CD14-positive monocyte (primary cell): ENCODE measurements around the gene SEMA4D. TPM values are rescaled to one million over a fixed set of nuclear protein-coding genes. Genes with fewer than 3 reads are reported as not detected.

ENCODE experiments used
- DNase-seq, 3 donors: peaks; one replicate each; pipeline ENCODE4 v3.0.0-alpha.2; 2011 to 2022
- H2AFZ ChIP-seq: 2 replicates; pipeline ENCODE4 v1.6.0; 2012; ENCODE audit warnings: mild to moderate bottlenecking, low read depth, low read length, inconsistent platforms; ENCODE audit not compliant: insufficient read depth, poor library complexity, severe bottlenecking
- H3K27ac ChIP-seq, 2 donors: 1 replicate in 1 of 2; 2 replicates in 1 of 2; pipeline ENCODE4 v1.5.1; 2012 to 2013; ENCODE audit warnings: low read length in 2 of 2, control low read depth in 1 of 2, inconsistent platforms in 1 of 2, low read depth in 1 of 2, mild to moderate bottlenecking in 1 of 2
- H3K27me3 ChIP-seq, 2 donors: one replicate each; pipeline versions ENCODE4 v1.6.0 to v1.6.1; 2011 to 2013; ENCODE audit warnings: low read length in 2 of 2; ENCODE audit not compliant: control insufficient read depth in 2 of 2, insufficient read depth in 2 of 2
- H3K36me3 ChIP-seq, 2 donors: replicated peaks in 1 of 2; 1 replicate in 1 of 2; 2 replicates in 1 of 2; pipeline versions ENCODE4 v1.5.1 to v1.6.1; 2012 to 2013; ENCODE audit warnings: low read length in 2 of 2, control low read depth in 1 of 2, inconsistent platforms in 1 of 2, mild to moderate bottlenecking in 1 of 2; ENCODE audit not compliant: insufficient read depth in 2 of 2, control insufficient read depth in 1 of 2
- H3K4me1 ChIP-seq, 2 donors: 1 replicate in 1 of 2; 2 replicates in 1 of 2; pipeline versions ENCODE4 v1.5.1 to v1.6.1; 2012 to 2013; ENCODE audit warnings: low read length in 2 of 2, control low read depth in 1 of 2, inconsistent platforms in 1 of 2, mild to moderate bottlenecking in 1 of 2, moderate library complexity in 1 of 2; ENCODE audit not compliant: insufficient read depth in 2 of 2, control insufficient read depth in 1 of 2
- H3K4me2 ChIP-seq: replicated peaks from 2 replicates; pipeline ENCODE3; 2012; ENCODE audit warnings: low read length, moderate library complexity, mild to moderate bottlenecking; ENCODE audit not compliant: poor library complexity, severe bottlenecking; ENCODE audit errors: extremely low read depth
- H3K4me3 ChIP-seq, 3 experiments: fragments of 200-600 bp in 1 of 3; sonication (generic) in 1 of 3; replicated peaks in 1 of 3; 1 replicate in 2 of 3; 2 replicates in 1 of 3; pipeline ENCODE4 v1.5.1; 2011 to 2013; ENCODE audit warnings: low read length in 3 of 3, mild to moderate bottlenecking in 3 of 3, control low read depth in 2 of 3, low read depth in 2 of 3, inconsistent platforms in 1 of 3, moderate library complexity in 1 of 3
- H3K79me2 ChIP-seq: 2 replicates; pipeline ENCODE4 v1.6.0; 2012; ENCODE audit warnings: mild to moderate bottlenecking, control low read depth, inconsistent platforms, low read length, moderate library complexity; ENCODE audit not compliant: insufficient read depth
- H3K9ac ChIP-seq: 2 replicates; pipeline ENCODE4 v1.6.0; 2017; ENCODE audit warnings: low read length, mild to moderate bottlenecking; ENCODE audit not compliant: insufficient read depth, poor library complexity, severe bottlenecking
- H3K9me3 ChIP-seq, 2 donors: replicated peaks in 1 of 2; 1 replicate in 1 of 2; 2 replicates in 1 of 2; pipeline versions ENCODE4 v1.5.1 to v1.6.1; 2012 to 2013; ENCODE audit warnings: low read length in 2 of 2, control low read depth in 1 of 2; ENCODE audit not compliant: control insufficient read depth in 1 of 2, insufficient read depth in 1 of 2
- H4K20me1 ChIP-seq: 2 replicates; pipeline ENCODE4 v1.6.0; 2012; ENCODE audit warnings: mild to moderate bottlenecking, low read length, control low read depth, moderate library complexity; ENCODE audit not compliant: insufficient read depth
- H3K27ac Mint-ChIP-seq, 7 donors: one replicate each; pipeline ENCODE4 v1.8.0; 2020; ENCODE audit warnings: mild to moderate bottlenecking in 7 of 7, mixed read lengths in 7 of 7, moderate library complexity in 6 of 7, inconsistent platforms in 2 of 7
- H3K27me3 Mint-ChIP-seq, 3 donors: one replicate each; pipeline ENCODE4 v1.8.0; 2021 to 2022; ENCODE audit warnings: low read depth in 3 of 3, mild to moderate bottlenecking in 3 of 3, mixed read lengths in 3 of 3, moderate library complexity in 3 of 3, inconsistent platforms in 1 of 3
- H3K36me3 Mint-ChIP-seq, 2 donors: one replicate each; pipeline ENCODE4 v1.8.0; 2020; ENCODE audit warnings: mixed read lengths in 2 of 2, inconsistent platforms in 1 of 2, mild to moderate bottlenecking in 1 of 2
- H3K4me1 Mint-ChIP-seq: one replicate; pipeline ENCODE4 v1.8.0; 2020; ENCODE audit warnings: mild to moderate bottlenecking, mixed read lengths
- H3K4me3 Mint-ChIP-seq, 2 donors: one replicate each; pipeline ENCODE4 v1.8.0; 2020; ENCODE audit warnings: mild to moderate bottlenecking in 2 of 2, mixed read lengths in 2 of 2, moderate library complexity in 1 of 2
- H3K9me3 Mint-ChIP-seq, 7 donors: one replicate each; pipeline ENCODE4 v1.8.0; 2020 to 2022; ENCODE audit warnings: mixed read lengths in 7 of 7, mild to moderate bottlenecking in 6 of 7, moderate library complexity in 6 of 7, inconsistent platforms in 2 of 7
- WGBS: methylation state at CpG from one replicate; pipeline ENCODE4 v1.1.5; 2013; ENCODE audit warnings: missing lambda C conversion rate; ENCODE audit not compliant: insufficient coverage; 5-methylcytosine and 5-hydroxymethylcytosine counted together
- intact Hi-C, 2 donors: fragments of 100-400 bp; cut with micrococcal nuclease; formaldehyde crosslinking; loops; one replicate each; pipeline versions ENCODE4 v1.15.0 to v1.15.1; 2023
- polyA plus RNA-seq, 3 donors: library from polyadenylated mRNA; depleted of rRNA in 1 of 3; unstranded in 2 of 3; stranded (reverse) in 1 of 3; fragments of 300-500 nt in 2 of 3; fragments of >200 nt in 1 of 3; fragmentation: Illumina TruSeq in 2 of 3; gene quantifications; 1 replicate in 2 of 3; 2 replicates in 1 of 3; pipeline ENCODE4 v1.2.3, GENCODE V29; 2012 to 2021
- TF ChIP-seq, protein P1 (sequence below): fragments of 200-600 bp; IDR thresholded peaks from one replicate; pipeline ENCODE4 v1.8.0; 2022; ENCODE audit warnings: antibody characterized with exemption, mild to moderate bottlenecking

SEMA4D gene
- polyA plus RNA-seq, 3 donors, result 28.2 to 117 (median 28.6) TPM

DNA sequence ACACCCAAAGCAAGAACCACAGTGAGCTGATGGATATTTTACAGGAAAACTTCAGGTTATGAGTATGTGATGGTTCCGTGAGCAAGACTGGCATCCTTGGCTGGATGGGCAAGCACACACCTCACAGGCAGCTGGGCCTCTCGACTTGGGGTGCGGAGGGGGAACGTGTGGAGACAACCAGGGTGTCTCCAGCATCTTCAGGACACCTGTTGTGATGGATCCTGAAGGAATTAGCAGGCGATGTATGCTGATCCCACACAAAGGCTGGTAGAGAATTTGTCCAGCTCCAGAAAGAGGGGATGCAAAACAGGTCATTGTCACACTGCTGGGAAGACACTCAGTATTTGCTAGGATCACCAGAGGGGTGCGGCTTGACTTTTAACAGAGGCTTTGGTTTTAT is 136.9 kb downstream of the SEMA4D start:
- Histone ChIP-seq H4K20me1 (peaks cover 55% of the 10 kb centered on the region), H3K4me1 (no peaks in the 10 kb centered on the region), H2AFZ (no peak overlapping the region), H3K27ac (no peak overlapping the region), H3K4me3 (no peak overlapping the region), H3K27me3 (no peaks in the 10 kb centered on the region), H3K9me3 (no peaks in the 10 kb centered on the region), H3K4me2 (no peak overlapping the region), H3K9ac (no peak overlapping the region), H3K79me2 (no peaks in the 10 kb centered on the region), H3K36me3 (peaks cover 67 to 84% of the 10 kb centered on the region in 2 donors)
- TF ChIP-seq, protein P1, sequence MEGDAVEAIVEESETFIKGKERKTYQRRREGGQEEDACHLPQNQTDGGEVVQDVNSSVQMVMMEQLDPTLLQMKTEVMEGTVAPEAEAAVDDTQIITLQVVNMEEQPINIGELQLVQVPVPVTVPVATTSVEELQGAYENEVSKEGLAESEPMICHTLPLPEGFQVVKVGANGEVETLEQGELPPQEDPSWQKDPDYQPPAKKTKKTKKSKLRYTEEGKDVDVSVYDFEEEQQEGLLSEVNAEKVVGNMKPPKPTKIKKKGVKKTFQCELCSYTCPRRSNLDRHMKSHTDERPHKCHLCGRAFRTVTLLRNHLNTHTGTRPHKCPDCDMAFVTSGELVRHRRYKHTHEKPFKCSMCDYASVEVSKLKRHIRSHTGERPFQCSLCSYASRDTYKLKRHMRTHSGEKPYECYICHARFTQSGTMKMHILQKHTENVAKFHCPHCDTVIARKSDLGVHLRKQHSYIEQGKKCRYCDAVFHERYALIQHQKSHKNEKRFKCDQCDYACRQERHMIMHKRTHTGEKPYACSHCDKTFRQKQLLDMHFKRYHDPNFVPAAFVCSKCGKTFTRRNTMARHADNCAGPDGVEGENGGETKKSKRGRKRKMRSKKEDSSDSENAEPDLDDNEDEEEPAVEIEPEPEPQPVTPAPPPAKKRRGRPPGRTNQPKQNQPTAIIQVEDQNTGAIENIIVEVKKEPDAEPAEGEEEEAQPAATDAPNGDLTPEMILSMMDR, result no peak
- H3K27me3 Mint-ChIP-seq, result peaks cover 0 to 3% (median 0%) of the 10 kb centered on the region in 3 donors
- peaks cover 69 to 75% of the 10 kb centered on the region in 2 donors for H3K36me3 Mint-ChIP-seq
- intact Hi-C loops, result no loop called here
- WGBS, result 94% methylated on average over 4 of the region's 6 CpGs
- DNase-seq, result no peak
- H3K4me3 Mint-ChIP-seq, result no peak overlapping the region
- H3K4me1 Mint-ChIP-seq, result peaks cover 6% of the 10 kb centered on the region
- no peaks in the 10 kb centered on the region for H3K9me3 Mint-ChIP-seq
- H3K27ac Mint-ChIP-seq, result peak overlapping the region in 2 of 7 donors; percentile 27 to 70

DNA sequence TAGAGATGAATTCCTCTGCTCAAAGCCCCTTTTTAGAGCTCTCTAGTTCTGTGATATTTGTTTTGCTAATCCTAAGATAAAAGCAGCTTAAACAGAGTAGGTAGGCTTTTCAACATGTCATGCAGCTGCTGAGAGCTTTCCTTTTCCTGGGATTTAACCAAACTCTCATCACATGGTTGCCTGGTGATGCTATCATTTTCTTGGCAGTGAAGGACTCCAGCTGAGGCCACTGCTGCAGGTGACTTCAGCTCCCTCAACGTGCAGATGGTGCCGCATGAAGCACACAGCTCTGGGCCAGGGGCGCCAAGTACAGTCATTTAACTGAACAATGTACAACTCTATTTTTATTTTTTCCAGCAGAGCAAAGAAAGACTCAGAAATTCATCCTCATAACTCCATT is 137.4 kb downstream of the SEMA4D start:
- H3K27me3 Mint-ChIP-seq, result peaks cover 0 to 3% (median 0%) of the 10 kb centered on the region in 3 donors
- Histone ChIP-seq H3K36me3 (peaks cover 73 to 89% of the 10 kb centered on the region in 2 donors), H3K79me2 (no peaks in the 10 kb centered on the region), H2AFZ (no peak overlapping the region), H3K9me3 (no peaks in the 10 kb centered on the region), H3K4me1 (no peaks in the 10 kb centered on the region), H3K27ac (peak overlapping the region in 1 of 2 donors; percentile 33), H3K4me3 (no peak overlapping the region), H3K9ac (no peak overlapping the region), H4K20me1 (peaks cover 55% of the 10 kb centered on the region), H3K27me3 (no peaks in the 10 kb centered on the region), H3K4me2 (no peak overlapping the region)
- H3K36me3 Mint-ChIP-seq, result peaks cover 74 to 81% of the 10 kb centered on the region in 2 donors
- peaks cover 6% of the 10 kb centered on the region for H3K4me1 Mint-ChIP-seq
- H3K27ac Mint-ChIP-seq, result peak overlapping the region in 1 of 7 donors; percentile 62
- H3K4me3 Mint-ChIP-seq, result no peak overlapping the region
- 94% methylated on average over 3 of the region's 3 CpGs for WGBS
- DNase-seq, result no peak
- H3K9me3 Mint-ChIP-seq, result no peaks in the 10 kb centered on the region
- intact Hi-C loops, result no loop called here
- TF ChIP-seq, protein P1, result no peak
